RWPE2 (cell line): ENCODE measurements around the gene VOPP1.

Source experiments
- ATAC-seq: fragments of 200-7000 bp; cut with Tn5 transposase; 3 replicates; pipeline ENCODE4 v1.9.1; 2021; ENCODE audit warnings: low read depth
- DNase-seq: peaks from one replicate; pipeline ENCODE4 v3.0.0-alpha.2; 2020; ENCODE audit warnings: low spot score
- H3K27ac ChIP-seq: fragments of 450-650 bp; 2 replicates; pipeline ENCODE4 v1.5.1; 2017; ENCODE audit warnings: mild to moderate bottlenecking; ENCODE audit not compliant: poor library complexity, severe bottlenecking
- H3K27me3 ChIP-seq: fragments of 250-450 bp; sonication (Bioruptor Pico); 2 replicates; pipeline ENCODE4 v1.5.1; 2021; ENCODE audit warnings: mild to moderate bottlenecking, moderate library complexity; ENCODE audit not compliant: insufficient read depth, poor library complexity, severe bottlenecking
- H3K36me3 ChIP-seq: fragments of 250-450 bp; sonication (Bioruptor Pico); 2 replicates; pipeline ENCODE4 v1.5.1; 2020; ENCODE audit warnings: low read depth, mild to moderate bottlenecking, moderate library complexity
- H3K4me1 ChIP-seq: fragments of 250-450 bp; sonication (Bioruptor Pico); 2 replicates; pipeline ENCODE4 v1.5.1; 2021; ENCODE audit warnings: mild to moderate bottlenecking, moderate library complexity; ENCODE audit not compliant: insufficient read depth, poor library complexity, severe bottlenecking
- H3K4me3 ChIP-seq: fragments of 250-450 bp; sonication (Bioruptor Pico); 2 replicates; pipeline ENCODE4 v1.5.1; 2021; ENCODE audit warnings: mild to moderate bottlenecking, moderate library complexity; ENCODE audit not compliant: severe bottlenecking
- H3K9me3 ChIP-seq: fragments of 250-450 bp; sonication (Bioruptor Pico); 2 replicates; pipeline ENCODE4 v1.5.1; 2021; ENCODE audit warnings: mild to moderate bottlenecking, moderate library complexity; ENCODE audit not compliant: severe bottlenecking
- CTCF ChIP-seq: fragments of 450-650 bp; IDR thresholded peaks from one replicate; pipeline ENCODE4 v1.5.1; 2017; ENCODE audit warnings: mild to moderate bottlenecking, moderate library complexity; ENCODE audit not compliant: poor library complexity, severe bottlenecking

Gene VOPP1

GRCh38 chr7:55470261-55470660 lies 102.0 kb downstream of the VOPP1 start:
- Histone ChIP-seq H3K9me3 (no peaks in the 10 kb centered on the region), H3K4me3 (no peak overlapping the region), H3K4me1 (no peaks in the 10 kb centered on the region), H3K27ac (no peak overlapping the region), H3K27me3 (no peaks in the 10 kb centered on the region), H3K36me3 (peaks cover 3% of the 10 kb centered on the region; the same call in 1 of the 2 replicates)
- ATAC-seq (no peak), DNase-seq (no peak)
- TF ChIP-seq CTCF: no peak

- no peak for ATAC-seq
- H3K27ac ChIP-seq: no peak overlapping the region
- H3K4me3 ChIP-seq: no peak overlapping the region
- no peak for DNase-seq
- H3K9me3 ChIP-seq: no peaks in the 10 kb centered on the region
- no peak for TF ChIP-seq CTCF
- peaks cover 3% of the 10 kb centered on the region; the same call in 1 of the 2 replicates for H3K36me3 ChIP-seq
- H3K4me1 ChIP-seq: no peaks in the 10 kb centered on the region
- H3K27me3 ChIP-seq: no peaks in the 10 kb centered on the region
Measured at GRCh38 chr7:55469721-55470120, 102.6 kb downstream of the VOPP1 start.

GRCh38 chr7:55469271-55469681 lies 103.0 kb downstream of the VOPP1 start:
- Histone ChIP-seq H3K4me3 (no peak overlapping the region), H3K27ac (no peak overlapping the region), H3K36me3 (peaks cover 3% of the 10 kb centered on the region; the same call in 1 of the 2 replicates), H3K27me3 (no peaks in the 10 kb centered on the region), H3K4me1 (no peaks in the 10 kb centered on the region), H3K9me3 (no peaks in the 10 kb centered on the region)
- no peak for TF ChIP-seq CTCF
- no peak for DNase-seq
- no peak for ATAC-seq

GRCh38 chr7:55468495-55468894 lies 103.8 kb downstream of the VOPP1 start:
- H3K9me3 ChIP-seq: no peaks in the 10 kb centered on the region
- no peaks in the 10 kb centered on the region for H3K4me1 ChIP-seq
- H3K27me3 ChIP-seq: no peaks in the 10 kb centered on the region
- no peak overlapping the region for H3K27ac ChIP-seq
- no peak for ATAC-seq
- no peak overlapping the region for H3K4me3 ChIP-seq
- DNase-seq: no peak
- H3K36me3 ChIP-seq: peaks cover 3% of the 10 kb centered on the region; the same call in 1 of the 2 replicates
- no peak for TF ChIP-seq CTCF

- Histone ChIP-seq H3K36me3 (peaks cover 3% of the 10 kb centered on the region; the same call in 1 of the 2 replicates), H3K4me1 (no peaks in the 10 kb centered on the region), H3K9me3 (peaks cover 6% of the 10 kb centered on the region), H3K27ac (no peak overlapping the region), H3K4me3 (no peak overlapping the region), H3K27me3 (no peaks in the 10 kb centered on the region)
- no peak for ATAC-seq
- DNase-seq: no peak
- TF ChIP-seq CTCF: no peak
Measured at GRCh38 chr7:55467047-55467593, 105.2 kb downstream of the VOPP1 start.
